ENCODE results near the gene KCNT2.

- TF ChIP-seq CTCF (IDR thresholded peaks at IDR 0.05; ENCODE audit: low read depth, low read length, poor library complexity, severe bottlenecking) (no peak), EZH2phosphoT487 (IDR thresholded peaks at IDR 0.05; ENCODE audit: borderline replicate concordance, low read length) (no peak)
Measured at GRCh38 chr1:196517193-196517592, 91.0 kb downstream of the KCNT2 start.

Data from DOHH2 (cell line).